Measurements from ENCODE around the gene MOXD1. TPM values are rescaled to one million over a fixed set of nuclear protein-coding genes. Genes with fewer than 3 reads are reported as not detected.

Gene MOXD1
- total RNA-seq, 4 donors from 2014 or later = 5.5 to 16.3 (median 8.3) TPM; not detected in 1

GRCh38 chr6:132382630-132383175 is 18.6 kb downstream of the MOXD1 start:
- intact Hi-C loops (cut with DNase I; ENCODE audit: low total_unique reads) (no loop called here), in situ Hi-C loops (cut with MboI; ENCODE audit: low pct_ligation_motif_present in 1 of 4, low pct_unique_long_range_greater_than_20kb in 1 of 4, low sequenced_read_pairs in 3 of 4) (no loop called here)
- Histone ChIP-seq H3K27me3 (no peaks in the 10 kb centered on the region), H3K27ac (no peak overlapping the region), H3K4me3 (no peak overlapping the region), H3K36me3 (no peaks in the 10 kb centered on the region), H3K9me3 (no peaks in the 10 kb centered on the region), H3K4me1 (no peaks in the 10 kb centered on the region)
- no peak for DNase-seq
- 50 to 55% methylated on average over 3 of the region's 3 CpGs for WGBS, 2 donors (ENCODE audit: low coverage in 1 of 2)
- TF ChIP-seq POLR2AphosphoS5 (IDR thresholded peaks at IDR 0.05) = no peak
- TF ChIP-seq POLR2A (IDR thresholded peaks at IDR 0.05) = no peak
- no peak for TF ChIP-seq EP300 (IDR thresholded peaks at IDR 0.05; ENCODE audit: low read depth)
- TF ChIP-seq, protein P1, sequence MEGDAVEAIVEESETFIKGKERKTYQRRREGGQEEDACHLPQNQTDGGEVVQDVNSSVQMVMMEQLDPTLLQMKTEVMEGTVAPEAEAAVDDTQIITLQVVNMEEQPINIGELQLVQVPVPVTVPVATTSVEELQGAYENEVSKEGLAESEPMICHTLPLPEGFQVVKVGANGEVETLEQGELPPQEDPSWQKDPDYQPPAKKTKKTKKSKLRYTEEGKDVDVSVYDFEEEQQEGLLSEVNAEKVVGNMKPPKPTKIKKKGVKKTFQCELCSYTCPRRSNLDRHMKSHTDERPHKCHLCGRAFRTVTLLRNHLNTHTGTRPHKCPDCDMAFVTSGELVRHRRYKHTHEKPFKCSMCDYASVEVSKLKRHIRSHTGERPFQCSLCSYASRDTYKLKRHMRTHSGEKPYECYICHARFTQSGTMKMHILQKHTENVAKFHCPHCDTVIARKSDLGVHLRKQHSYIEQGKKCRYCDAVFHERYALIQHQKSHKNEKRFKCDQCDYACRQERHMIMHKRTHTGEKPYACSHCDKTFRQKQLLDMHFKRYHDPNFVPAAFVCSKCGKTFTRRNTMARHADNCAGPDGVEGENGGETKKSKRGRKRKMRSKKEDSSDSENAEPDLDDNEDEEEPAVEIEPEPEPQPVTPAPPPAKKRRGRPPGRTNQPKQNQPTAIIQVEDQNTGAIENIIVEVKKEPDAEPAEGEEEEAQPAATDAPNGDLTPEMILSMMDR (IDR thresholded peaks at IDR 0.05) = no peak

- in situ Hi-C loops (cut with MboI; ENCODE audit: low pct_ligation_motif_present in 1 of 4, low pct_unique_long_range_greater_than_20kb in 1 of 4, low sequenced_read_pairs in 3 of 4) = no loop called here
- WGBS, 2 donors (ENCODE audit: low coverage in 1 of 2) = 77% methylated on average over 1 of the region's 1 CpG; no CpG with 5 or more reads in 1 of the 2 donors
Measured at GRCh38 chr6:132381381-132381780, 19.9 kb downstream of the MOXD1 start.

DNA sequence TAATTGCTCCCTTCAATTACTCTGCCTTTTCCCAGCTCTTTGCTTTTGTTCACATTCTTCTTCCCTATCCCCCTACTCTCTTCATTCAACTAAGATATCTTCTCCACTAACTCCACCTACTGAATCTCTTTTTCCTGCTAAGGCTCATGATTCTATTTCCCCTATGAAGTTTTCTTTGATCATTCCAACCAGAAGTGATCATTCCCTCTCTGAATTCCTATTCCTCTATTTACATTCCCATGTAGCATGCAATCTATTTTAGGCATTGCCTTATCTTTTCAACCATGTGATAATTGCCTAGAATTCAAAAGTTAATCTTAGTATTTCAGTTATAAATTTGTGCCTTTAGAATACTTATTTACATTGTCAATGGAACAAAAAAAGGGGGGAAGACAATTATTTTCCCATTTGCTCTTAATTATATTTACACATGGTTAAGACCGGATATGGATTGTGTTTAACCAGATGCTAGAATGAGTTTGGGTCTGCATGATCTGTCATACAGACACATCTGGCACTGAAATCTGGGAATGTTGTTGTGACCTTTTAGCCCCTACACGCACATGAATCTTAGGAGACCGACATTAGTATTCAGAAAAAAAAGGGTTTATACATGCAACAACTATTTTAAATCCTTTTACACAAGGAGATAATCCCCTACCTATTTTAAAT is 20.8 kb downstream of the MOXD1 start:
- no peak overlapping the region for H3K27ac ChIP-seq
- in situ Hi-C loops (cut with MboI; ENCODE audit: low pct_ligation_motif_present in 1 of 4, low pct_unique_long_range_greater_than_20kb in 1 of 4, low sequenced_read_pairs in 3 of 4) = no loop called here
- DNase-seq = no peak
- no peaks in the 10 kb centered on the region for H3K9me3 ChIP-seq
- H3K27me3 ChIP-seq = no peaks in the 10 kb centered on the region
- H3K36me3 ChIP-seq = no peaks in the 10 kb centered on the region
- H3K4me1 ChIP-seq = no peaks in the 10 kb centered on the region
- intact Hi-C loops (cut with DNase I; ENCODE audit: low total_unique reads) = no loop called here
- H3K4me3 ChIP-seq = no peak overlapping the region
- TF ChIP-seq, protein P1 (IDR thresholded peaks at IDR 0.05) = no peak
- TF ChIP-seq POLR2A (IDR thresholded peaks at IDR 0.05) (no peak), POLR2AphosphoS5 (IDR thresholded peaks at IDR 0.05) (no peak), EP300 (IDR thresholded peaks at IDR 0.05; ENCODE audit: low read depth) (no peak)
- 69 to 75% methylated on average over 3 of the region's 3 CpGs for WGBS, 2 donors (ENCODE audit: low coverage in 1 of 2)

More at GRCh38 chr6:132381381-132381780, 19.9 kb downstream of the MOXD1 start:
- Histone ChIP-seq H3K4me3 (no peak overlapping the region), H3K4me1 (no peaks in the 10 kb centered on the region), H3K27me3 (no peaks in the 10 kb centered on the region), H3K9me3 (no peaks in the 10 kb centered on the region), H3K36me3 (no peaks in the 10 kb centered on the region), H3K27ac (no peak overlapping the region)
- intact Hi-C loops (cut with DNase I; ENCODE audit: low total_unique reads) = no loop called here
- TF ChIP-seq, protein P1 (IDR thresholded peaks at IDR 0.05) = no peak
- TF ChIP-seq EP300 (IDR thresholded peaks at IDR 0.05; ENCODE audit: low read depth) (no peak), POLR2A (IDR thresholded peaks at IDR 0.05) (no peak), POLR2AphosphoS5 (IDR thresholded peaks at IDR 0.05) (no peak)
- no peak for DNase-seq

DNA sequence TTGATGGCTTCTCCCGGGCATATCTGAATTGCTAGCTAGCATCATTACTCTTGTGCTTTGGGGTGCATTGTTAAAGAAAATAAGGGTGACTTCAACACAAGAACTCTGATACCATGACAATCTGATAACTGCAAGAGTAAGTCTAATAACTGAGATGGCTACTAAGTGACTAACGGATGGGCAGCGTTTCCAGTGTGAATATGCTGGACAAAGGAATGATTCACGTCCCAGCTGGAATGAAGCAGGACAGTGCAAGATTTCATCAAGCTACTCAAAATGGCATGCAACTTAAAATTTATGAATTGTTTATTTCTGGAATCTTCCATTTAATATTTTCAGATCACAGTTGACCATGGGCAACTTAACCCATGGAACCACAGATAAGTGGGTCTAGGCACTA is 31.7 kb downstream of the MOXD1 start:
- in situ Hi-C loops (cut with MboI; ENCODE audit: low pct_ligation_motif_present in 1 of 4, low pct_unique_long_range_greater_than_20kb in 1 of 4, low sequenced_read_pairs in 3 of 4) (no loop called here), intact Hi-C loops (cut with DNase I; ENCODE audit: low total_unique reads) (no loop called here)
- no peaks in the 10 kb centered on the region for H3K4me1 ChIP-seq
- no peak overlapping the region for H3K4me3 ChIP-seq
- DNase-seq = no peak
- no peaks in the 10 kb centered on the region for H3K36me3 ChIP-seq
- no peaks in the 10 kb centered on the region for H3K27me3 ChIP-seq
- no peak overlapping the region for H3K27ac ChIP-seq
- TF ChIP-seq, protein P1 (IDR thresholded peaks at IDR 0.05) = no peak
- no peak for TF ChIP-seq POLR2A (IDR thresholded peaks at IDR 0.05)
- TF ChIP-seq EP300 (IDR thresholded peaks at IDR 0.05; ENCODE audit: low read depth) = no peak
- no peak for TF ChIP-seq POLR2AphosphoS5 (IDR thresholded peaks at IDR 0.05)
- 85 to 88% methylated on average over 3 to 4 of the region's 4 CpGs for WGBS, 2 donors (ENCODE audit: low coverage in 1 of 2)
- H3K9me3 ChIP-seq = no peaks in the 10 kb centered on the region
